ENCODE measurements around the gene VPS41.
"Not testable (repeated sequence)": the region's sequence is repeated elsewhere in the genome, so short reads cannot be mapped to it uniquely, and the experiment has no call there.

Gene VPS41

DNA sequence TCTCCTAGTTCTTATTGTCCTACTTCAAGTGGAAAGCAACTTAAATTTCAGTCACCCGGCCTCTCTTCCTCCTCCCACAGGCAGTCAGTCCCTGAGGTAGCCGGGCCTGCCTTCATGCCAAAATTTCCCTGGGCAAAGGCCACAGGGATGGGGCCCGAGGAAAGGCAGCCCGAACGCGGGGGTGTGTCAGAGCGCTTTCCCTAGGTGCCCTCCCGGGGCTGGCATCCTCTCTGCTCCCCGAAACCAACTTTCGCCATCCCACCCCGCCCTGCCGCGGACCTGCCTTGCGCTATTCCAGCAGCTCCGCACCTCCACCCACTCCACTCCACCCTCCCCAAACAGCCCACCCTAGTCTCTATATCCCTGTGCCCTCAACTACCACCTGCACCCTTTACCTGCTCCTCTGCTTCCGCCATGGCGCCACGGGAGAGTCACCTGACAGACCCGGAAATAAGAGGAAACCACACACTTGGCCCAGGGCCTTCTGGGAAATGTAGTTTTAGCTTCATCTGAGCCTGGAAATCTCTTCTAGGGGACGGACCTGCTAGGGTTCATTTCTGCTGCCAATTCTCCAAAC, at the start of gene VPS41:
Gene VPS41 (minus strand): TSS at position 433 of the 577 bp plus-strand sequence. CDS start 17 bp downstream, at position 416.
- peak; percentile 82 to 88 for DNase-seq

GRCh38 chr7:38955892-38956291, 46.9 kb upstream of the VPS41 start:
- no peak for DNase-seq

DNA sequence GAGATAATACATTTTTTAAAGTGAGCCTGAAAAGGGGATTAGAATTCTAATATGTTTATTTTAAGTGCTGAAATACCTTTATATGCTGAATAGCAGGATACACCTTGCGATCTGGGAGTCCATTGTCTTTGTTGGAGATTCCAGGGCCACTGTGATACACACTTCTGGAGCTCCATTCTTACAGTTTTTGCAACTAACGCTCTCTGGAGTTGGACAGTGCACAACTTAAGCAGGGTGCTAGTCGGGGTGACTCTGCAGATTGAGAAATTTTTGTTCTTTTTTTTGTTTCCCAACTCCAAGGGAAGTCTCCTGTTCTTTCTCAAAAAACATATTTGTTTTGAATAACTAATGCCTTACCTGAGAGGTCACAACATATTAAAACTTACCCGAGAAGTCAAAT, 45.0 kb upstream of the VPS41 start:
- no peak for DNase-seq

GRCh38 chr7:38953227-38953626, 44.2 kb upstream of the VPS41 start:
- DNase-seq: no peak

GRCh38 chr7:38951213-38951612, 42.2 kb upstream of the VPS41 start:
- no peak for DNase-seq

DNA sequence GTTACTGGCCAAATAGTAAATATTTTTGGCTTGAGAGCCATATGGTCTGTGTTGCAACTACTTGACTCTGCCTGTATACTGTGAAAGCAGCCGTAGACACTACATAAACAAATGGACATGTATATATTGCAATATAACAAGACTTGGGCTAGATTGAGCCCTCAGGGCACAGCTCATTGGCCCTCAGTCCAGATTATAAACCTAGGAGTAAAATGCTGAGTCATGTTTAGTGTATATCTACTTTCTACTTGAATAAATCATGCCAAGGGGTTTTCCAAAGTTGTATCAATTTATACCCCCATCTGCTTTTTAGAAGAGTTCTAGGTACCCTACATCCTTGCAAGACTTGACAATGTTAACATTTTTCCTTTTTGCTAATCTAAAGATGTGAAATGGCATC, 41.3 kb upstream of the VPS41 start:
- no peak for DNase-seq

- not testable (repeated sequence) for DNase-seq
These were observed 38.5 kb upstream of the VPS41 start for GRCh38 chr7:38947541-38947940.

- no peak for DNase-seq
These were observed 33.5 kb upstream of the VPS41 start for GRCh38 chr7:38942431-38943051.

GRCh38 chr7:38940774-38941173, 31.8 kb upstream of the VPS41 start:
- DNase-seq: no peak

DNA sequence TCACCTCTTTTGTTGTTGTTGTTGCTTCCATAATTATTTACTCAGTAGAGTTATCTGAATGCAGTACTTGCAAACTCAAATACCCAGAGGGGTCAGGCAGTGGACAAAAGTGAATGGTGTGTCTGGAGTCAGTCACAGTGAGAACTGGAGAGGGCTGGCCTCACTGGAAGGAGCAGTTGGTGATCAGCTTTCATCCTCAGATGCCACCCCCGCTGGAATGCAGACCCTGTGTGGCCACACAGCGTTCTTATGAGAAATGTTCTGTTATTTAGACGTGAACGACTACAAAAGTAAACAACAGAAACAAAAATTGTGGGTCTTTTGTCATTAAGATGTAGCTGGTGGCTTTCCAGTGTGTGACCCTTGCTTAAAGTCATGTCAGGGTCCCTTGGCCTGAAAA, 29.6 kb upstream of the VPS41 start:
- DNase-seq: no peak

GRCh38 chr7:38938001-38938485, 29.1 kb upstream of the VPS41 start:
- DNase-seq: no peak

DNA sequence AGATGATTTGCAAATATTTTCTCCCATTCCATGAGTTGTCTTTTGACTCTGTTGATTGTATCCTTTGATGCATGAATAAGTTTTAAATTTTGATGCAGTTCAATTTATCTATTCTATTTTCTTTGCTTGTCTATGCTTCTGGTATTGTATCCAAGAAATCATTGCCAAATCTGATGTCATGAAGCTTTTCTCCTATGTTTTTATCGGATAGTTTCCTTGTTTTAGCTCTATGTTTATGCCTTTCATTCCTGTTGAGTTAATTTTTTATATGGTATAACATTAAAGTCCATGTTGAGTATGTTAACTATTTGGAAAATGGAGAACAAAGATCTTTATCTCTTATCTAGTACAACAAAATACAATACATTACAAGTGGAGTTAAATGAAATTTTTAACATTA, 27.6 kb upstream of the VPS41 start:
- no peak for DNase-seq

DNA sequence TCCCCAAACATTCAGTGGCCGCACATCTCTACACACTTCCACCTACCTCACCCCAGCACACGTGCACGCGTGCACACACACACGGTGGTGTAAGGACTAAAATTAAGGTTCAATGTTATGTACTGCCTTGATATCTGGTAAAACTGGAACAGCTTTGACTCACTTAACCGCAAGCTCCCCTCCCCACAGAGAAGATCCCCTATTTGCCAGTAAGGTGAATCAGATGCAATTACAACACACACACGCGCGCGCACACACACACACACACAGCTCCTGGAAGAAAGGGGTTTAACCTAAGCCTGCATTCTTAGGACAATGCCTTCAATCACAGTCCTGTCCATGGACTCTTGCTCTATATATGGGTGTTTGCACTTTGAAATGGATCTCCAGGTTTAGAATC, 25.5 kb upstream of the VPS41 start:
- no peak for DNase-seq

GRCh38 chr7:38934051-38934450, 25.1 kb upstream of the VPS41 start:
- no peak for DNase-seq

DNA sequence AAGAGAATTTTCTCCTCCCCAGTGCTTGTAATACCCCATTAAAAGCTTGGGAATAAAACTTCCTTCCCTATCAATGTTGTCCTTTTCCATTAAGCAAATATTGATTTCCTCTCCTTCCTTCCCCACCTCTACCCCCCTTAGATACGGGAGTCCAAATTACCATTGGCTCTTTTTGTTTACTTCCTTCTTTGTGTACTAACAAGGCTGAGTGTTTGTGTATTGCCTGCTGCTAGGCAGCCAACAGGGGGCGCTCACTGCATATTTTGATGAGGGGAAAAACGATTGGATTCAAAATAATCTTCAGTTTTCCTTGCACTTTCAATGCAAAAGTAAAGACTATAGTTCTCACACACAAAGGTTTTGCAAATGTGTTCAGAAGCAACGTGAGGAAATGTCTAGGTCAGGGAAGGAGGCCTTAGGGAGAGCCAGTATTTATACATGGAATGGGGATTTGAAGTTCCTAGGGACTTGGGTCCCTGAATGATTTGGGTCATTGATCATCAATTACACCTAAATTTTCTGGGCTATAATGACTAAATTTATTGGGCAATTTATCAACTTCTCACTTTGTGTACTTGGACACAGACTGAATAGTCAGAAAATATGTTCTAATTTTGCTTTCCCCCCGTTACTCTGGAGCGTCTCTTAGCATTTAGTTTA, 23.6 kb upstream of the VPS41 start:
- peak; percentile 20 to 38 for DNase-seq

DNA sequence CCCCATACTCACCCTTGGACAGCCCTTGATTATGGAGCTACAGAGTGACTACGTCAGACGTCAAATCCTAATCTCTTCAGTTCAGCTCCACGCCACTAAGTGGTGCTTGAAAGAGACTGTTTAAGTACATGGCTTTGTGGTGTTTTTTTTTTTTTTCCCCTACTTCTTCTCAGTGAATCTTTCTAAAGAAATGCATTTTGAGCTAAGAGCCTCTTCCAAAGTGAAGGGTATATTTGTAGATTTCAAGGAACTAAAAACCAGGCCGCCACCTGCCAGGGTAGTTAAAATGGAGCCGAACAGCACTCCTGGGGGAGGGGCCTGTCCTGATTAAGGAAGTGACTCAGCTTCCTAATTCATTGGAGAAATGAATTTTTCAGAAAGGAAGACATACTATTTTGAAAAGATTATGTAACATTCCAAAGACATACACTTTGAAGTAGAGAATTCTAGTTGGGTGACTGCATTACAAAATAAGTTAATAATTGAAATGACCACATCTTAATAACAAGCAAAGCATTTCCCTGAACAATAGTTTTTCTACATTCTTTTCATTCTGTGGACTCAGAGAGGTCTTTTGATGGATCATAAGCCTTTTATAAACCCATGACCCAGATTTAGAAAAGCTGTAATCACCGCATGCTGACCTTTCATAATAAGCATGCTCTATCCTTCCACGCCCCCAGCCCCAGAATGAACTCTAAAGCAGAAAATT, 20.6 kb upstream of the VPS41 start:
- no peak for DNase-seq

DNA sequence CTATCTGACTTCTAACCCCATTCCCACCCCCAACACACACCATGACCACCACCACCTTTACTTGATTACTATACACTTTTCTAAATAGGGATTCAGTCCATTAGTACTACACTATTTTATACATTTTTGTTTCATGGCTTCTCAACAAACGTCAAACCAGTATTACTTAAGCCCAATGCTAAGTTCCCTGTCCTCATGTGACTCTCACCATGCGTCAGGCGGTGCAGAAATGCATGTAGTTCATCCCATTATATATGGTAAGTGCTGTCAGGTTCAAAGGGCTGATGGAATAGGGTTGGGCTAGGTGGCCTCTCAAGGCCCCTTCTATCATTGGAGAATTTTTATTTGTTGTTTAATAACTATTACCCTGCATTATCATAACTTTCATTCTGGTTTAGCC, 19.5 kb upstream of the VPS41 start:
- DNase-seq: no peak

- no peak for DNase-seq
These were observed 18.8 kb upstream of the VPS41 start for GRCh38 chr7:38927751-38928150.

- DNase-seq: no peak
These were observed 11.7 kb upstream of the VPS41 start for GRCh38 chr7:38920731-38921130.

DNA sequence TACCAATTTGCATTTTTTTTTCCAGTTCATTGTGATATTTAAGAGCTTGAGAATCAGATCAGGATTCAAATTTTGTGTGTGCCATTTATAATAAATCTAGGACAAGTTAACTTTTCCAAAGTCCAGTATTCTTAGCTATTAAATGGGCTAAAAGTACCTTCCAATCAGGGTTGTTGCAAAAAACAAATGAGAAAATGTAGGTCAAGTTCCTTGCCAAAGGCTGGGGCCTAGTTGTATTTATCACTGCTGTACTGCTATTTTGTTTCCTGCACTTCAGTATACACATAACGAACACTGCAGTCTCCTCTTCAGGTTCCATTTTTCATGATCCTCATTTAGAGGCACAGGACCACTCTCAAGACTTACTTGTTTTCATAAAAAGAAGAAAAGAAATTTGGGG, 7.4 kb upstream of the VPS41 start:
- no peak for DNase-seq

DNA sequence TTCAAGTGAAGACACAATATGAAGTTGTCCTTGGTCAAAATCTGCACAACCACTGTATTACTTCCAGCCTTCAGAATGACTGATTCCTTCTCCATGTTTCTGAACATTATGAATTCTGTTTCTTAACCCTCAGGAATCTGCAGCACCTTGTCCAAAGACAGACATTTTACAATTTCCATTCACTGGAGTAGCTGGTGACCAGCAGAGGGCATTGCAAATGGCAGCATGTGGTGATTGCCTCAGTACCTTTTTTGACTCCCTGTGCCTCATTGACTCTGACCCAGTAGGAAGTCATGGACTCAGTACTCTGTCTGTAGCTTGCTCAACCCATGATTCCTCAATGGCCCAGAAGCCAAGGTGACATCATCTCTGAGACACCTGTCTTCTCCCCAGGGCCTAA, 879 bp upstream of the VPS41 start:
- DNase-seq: no peak

DNA sequence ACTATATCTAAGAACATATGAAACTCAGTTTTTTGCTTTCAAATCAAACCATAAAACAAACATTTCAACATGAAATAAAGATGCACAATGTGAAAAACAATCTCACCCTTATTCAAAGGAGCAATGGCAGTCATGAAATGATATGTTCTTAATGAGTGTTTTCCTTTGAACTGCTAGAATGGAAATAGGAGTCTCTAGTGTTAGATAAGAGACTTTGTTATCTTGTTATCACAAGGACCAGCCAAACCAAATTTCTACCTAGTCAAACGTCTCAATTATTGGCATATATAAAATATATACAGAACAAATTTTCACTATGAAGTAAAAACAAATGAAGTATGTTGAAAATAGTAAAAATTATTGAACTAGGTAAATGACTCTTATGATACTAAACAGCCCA, 1.2 kb downstream of the VPS41 start:
- no peak for DNase-seq

DNA sequence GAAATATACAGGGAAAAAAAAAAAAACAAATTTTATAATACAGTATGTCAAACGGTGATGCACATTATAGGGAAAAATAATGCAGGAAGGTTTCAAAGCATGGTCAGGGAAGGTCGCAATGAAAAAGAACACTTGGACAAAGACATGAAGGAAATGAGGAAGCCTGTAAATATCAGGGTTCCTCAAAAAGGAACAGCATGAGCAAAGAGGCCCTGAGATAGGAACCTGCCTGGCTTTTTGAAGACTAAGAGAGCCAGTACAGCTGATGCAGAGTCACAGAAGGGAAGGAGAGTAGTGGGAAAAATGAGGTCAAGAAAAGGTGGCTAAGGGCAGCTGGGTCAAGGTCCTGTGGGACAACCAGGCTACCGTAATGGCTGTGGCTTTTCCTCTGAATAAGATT, 1.9 kb downstream of the VPS41 start:
- DNase-seq: no peak

All from CD4-positive, alpha-beta T cell treated with Interferon alpha-2 for 1 hour (primary cell).